Neural progenitor cell (in vitro differentiated cells): Measurements from ENCODE around the gene TSPAN5. TPM values are rescaled to one million over a fixed set of nuclear protein-coding genes. Genes with fewer than 3 reads are reported as not detected.

Experiments
- DNase-seq: peaks from one replicate; pipeline ENCODE4 v3.0.0-alpha.2; 2016; ENCODE audit warnings: low spot score
- H2AFZ ChIP-seq: fragments of 200-600 bp; sonication (generic); replicated peaks from 2 replicates; pipeline ENCODE4 v1.6.1; 2016; ENCODE audit warnings: antibody characterized with exemption
- H3F3A ChIP-seq: fragments of 200-600 bp; sonication (generic); 2 replicates; pipeline ENCODE4 v1.6.1; 2016; ENCODE audit warnings: antibody characterized with exemption, low read depth
- H3K27ac ChIP-seq: fragments of 200-600 bp; sonication (generic); 2 replicates; pipeline ENCODE4 v1.5.1; 2016; ENCODE audit warnings: mild to moderate bottlenecking
- H3K27me3 ChIP-seq: fragments of 200-600 bp; sonication (generic); 2 replicates; pipeline ENCODE4 v1.6.1; 2016; ENCODE audit warnings: mild to moderate bottlenecking, moderate library complexity
- H3K36me3 ChIP-seq: fragments of 200-600 bp; sonication (generic); 2 replicates; pipeline ENCODE4 v1.5.1; 2016
- H3K4me1 ChIP-seq: fragments of 200-600 bp; sonication (generic); 2 replicates; pipeline ENCODE4 v1.6.1; 2016; ENCODE audit warnings: mixed run types
- H3K4me2 ChIP-seq: fragments of 200-600 bp; sonication (generic); 2 replicates; pipeline ENCODE4 v1.6.1; 2016
- H3K4me3 ChIP-seq: fragments of 200-600 bp; sonication (generic); 2 replicates; pipeline ENCODE4 v1.5.1; 2016
- H3K79me2 ChIP-seq: fragments of 200-600 bp; sonication (generic); 2 replicates; pipeline ENCODE4 v1.6.1; 2016; ENCODE audit warnings: low read depth
- H3K9ac ChIP-seq: fragments of 200-600 bp; sonication (generic); 2 replicates; pipeline ENCODE4 v1.6.1; 2016
- H3K9me3 ChIP-seq: fragments of 200-600 bp; sonication (generic); 2 replicates; pipeline ENCODE4 v1.5.1; 2016; ENCODE audit warnings: low read depth
- H4K20me1 ChIP-seq: fragments of 200-600 bp; sonication (generic); 2 replicates; pipeline ENCODE4 v1.6.1; 2016; ENCODE audit warnings: low read depth
- H3K27ac Mint-ChIP-seq: 3 replicates; pipeline ENCODE4 v1.8.0; 2021; ENCODE audit warnings: mixed read lengths
- H3K27me3 Mint-ChIP-seq: 2 replicates; pipeline ENCODE4 v1.8.0; 2022; ENCODE audit warnings: low read depth, mild to moderate bottlenecking, inconsistent platforms, moderate library complexity, mixed read lengths; ENCODE audit not compliant: insufficient read depth
- H3K36me3 Mint-ChIP-seq: 3 replicates; pipeline ENCODE4 v1.8.0; 2021; ENCODE audit warnings: mixed read lengths
- H3K4me1 Mint-ChIP-seq: 3 replicates; pipeline ENCODE4 v1.8.0; 2021; ENCODE audit warnings: mixed read lengths
- H3K4me3 Mint-ChIP-seq: 3 replicates; pipeline ENCODE4 v1.8.0; 2021; ENCODE audit warnings: mild to moderate bottlenecking, moderate library complexity, mixed read lengths
- H3K9me3 Mint-ChIP-seq: 3 replicates; pipeline ENCODE4 v1.8.0; 2020; ENCODE audit warnings: mixed read lengths
- CTCF ChIP-seq: fragments of 200-600 bp; sonication (generic); IDR thresholded peaks from 2 replicates; pipeline ENCODE4 v1.5.1; 2017; ENCODE audit warnings: antibody characterized with exemption, mild to moderate bottlenecking
- EZH2 ChIP-seq: fragments of 200-600 bp; sonication (generic); IDR thresholded peaks from 2 replicates; pipeline ENCODE4 v1.6.1; 2017; ENCODE audit warnings: antibody characterized with exemption, mild to moderate bottlenecking, moderate library complexity
- EZH2phosphoT487 ChIP-seq: fragments of 200-600 bp; sonication (generic); IDR thresholded peaks from 2 replicates; pipeline ENCODE4 v1.6.1; 2017; ENCODE audit warnings: antibody characterized with exemption
- total RNA-seq: library from RNA; depleted of rRNA; stranded (reverse); fragments of >200 nt; gene quantifications from 2 replicates; pipeline ENCODE4 v1.2.3, GENCODE V29; 2015; ENCODE audit warnings: low replicate concordance

TSPAN5 gene
- total RNA-seq, 1 donor from 2014 or later: 34.9 TPM

- H3F3A ChIP-seq: no peaks in the 10 kb centered on the region
- H4K20me1 ChIP-seq: no peaks in the 10 kb centered on the region
- H3K4me3 ChIP-seq: no peak overlapping the region
- Mint-ChIP-seq H3K4me3 (no peak overlapping the region), H3K27me3 (no peaks in the 10 kb centered on the region), H3K36me3 (peaks cover 10% of the 10 kb centered on the region), H3K9me3 (no peaks in the 10 kb centered on the region), H3K27ac (no peak overlapping the region), H3K4me1 (peaks cover 45% of the 10 kb centered on the region)
- no peaks in the 10 kb centered on the region for H3K9me3 ChIP-seq
- no peaks in the 10 kb centered on the region for H3K36me3 ChIP-seq
- TF ChIP-seq EZH2phosphoT487 (no peak), CTCF (peak; percentile 65)
- peaks cover 24% of the 10 kb centered on the region for H3K4me1 ChIP-seq
- H3K4me2 ChIP-seq: peak overlapping the region; percentile 24
- H3K27ac ChIP-seq: no peak overlapping the region
- no peak overlapping the region for H3K9ac ChIP-seq
- no peaks in the 10 kb centered on the region for H3K27me3 ChIP-seq
- peak; percentile 50 for DNase-seq
- no peak overlapping the region for H2AFZ ChIP-seq
- peaks cover 5% of the 10 kb centered on the region for H3K79me2 ChIP-seq
These were observed 151.8 kb downstream of the TSPAN5 start for GRCh38 chr4:98506462-98507132.

- Histone ChIP-seq H3F3A (no peaks in the 10 kb centered on the region), H3K27ac (no peak overlapping the region), H3K4me2 (no peak overlapping the region), H3K9ac (no peak overlapping the region), H3K4me1 (peaks cover 24% of the 10 kb centered on the region), H3K4me3 (no peak overlapping the region), H2AFZ (no peak overlapping the region), H3K27me3 (no peaks in the 10 kb centered on the region), H3K9me3 (no peaks in the 10 kb centered on the region), H3K36me3 (no peaks in the 10 kb centered on the region), H4K20me1 (no peaks in the 10 kb centered on the region), H3K79me2 (no peaks in the 10 kb centered on the region)
- peaks cover 45% of the 10 kb centered on the region for H3K4me1 Mint-ChIP-seq
- H3K36me3 Mint-ChIP-seq: peaks cover 13% of the 10 kb centered on the region
- no peaks in the 10 kb centered on the region for H3K27me3 Mint-ChIP-seq
- DNase-seq: no peak
- no peak overlapping the region for H3K27ac Mint-ChIP-seq
- TF ChIP-seq CTCF (no peak), EZH2phosphoT487 (no peak), EZH2 (no peak)
- H3K4me3 Mint-ChIP-seq: no peak overlapping the region
- H3K9me3 Mint-ChIP-seq: no peaks in the 10 kb centered on the region
These were observed 152.4 kb downstream of the TSPAN5 start for GRCh38 chr4:98505992-98506391.

GRCh38 chr4:98504091-98504490 is 154.3 kb downstream of the TSPAN5 start:
- Histone ChIP-seq H2AFZ (no peak overlapping the region), H3K9me3 (no peaks in the 10 kb centered on the region), H3K27me3 (no peaks in the 10 kb centered on the region), H3K36me3 (no peaks in the 10 kb centered on the region), H3F3A (no peaks in the 10 kb centered on the region), H3K4me3 (no peak overlapping the region), H3K9ac (no peak overlapping the region), H4K20me1 (no peaks in the 10 kb centered on the region), H3K27ac (no peak overlapping the region), H3K4me1 (peaks cover 8% of the 10 kb centered on the region), H3K79me2 (no peaks in the 10 kb centered on the region), H3K4me2 (no peak overlapping the region)
- TF ChIP-seq EZH2: no peak
- TF ChIP-seq EZH2phosphoT487: no peak
- TF ChIP-seq CTCF: no peak
- Mint-ChIP-seq H3K27me3 (no peaks in the 10 kb centered on the region), H3K4me1 (peaks cover 26% of the 10 kb centered on the region), H3K27ac (no peak overlapping the region), H3K36me3 (peaks cover 13% of the 10 kb centered on the region), H3K4me3 (no peak overlapping the region), H3K9me3 (no peaks in the 10 kb centered on the region)
- no peak for DNase-seq
